Measurements from ENCODE around the gene NHERF1.

- TF ChIP-seq EZH2 (IDR thresholded peaks at IDR 0.05; ENCODE audit: low read length) (no peak), CTCF (optimal IDR thresholded peaks at IDR 0.05 in 1 of 3, IDR thresholded peaks at IDR 0.05 in 1 of 3, conservative IDR thresholded peaks at IDR 0.05 in 1 of 3; ENCODE audit: extremely low read depth in 1 of 3, insufficient read depth in 2 of 3, low read length in 3 of 3) (no peak)
Observed at GRCh38 chr17:74812109-74813009, 63.9 kb downstream of the NHERF1 start.
